Endothelial cell (in vitro differentiated cells): ENCODE data around the gene SRGAP2. TPM values are rescaled to one million over a fixed set of nuclear protein-coding genes. Genes with fewer than 3 reads are reported as not detected.
"Not testable (repeated sequence)": the region's sequence is repeated elsewhere in the genome, so short reads cannot be mapped to it uniquely, and the experiment has no call there.

Experiments
- DNase-seq: peaks from one replicate; pipeline ENCODE4 v3.0.0; 2021; ENCODE audit warnings: low spot score
- H3K27ac Mint-ChIP-seq: one replicate; pipeline ENCODE4 v1.8.0; 2021; ENCODE audit warnings: mixed read lengths, inconsistent platforms; ENCODE audit not compliant: unreplicated experiment
- H3K27me3 Mint-ChIP-seq: one replicate; pipeline ENCODE4 v1.8.0; 2021; ENCODE audit warnings: mild to moderate bottlenecking, moderate library complexity, mixed read lengths, inconsistent platforms; ENCODE audit not compliant: unreplicated experiment
- H3K36me3 Mint-ChIP-seq: one replicate; pipeline ENCODE4 v1.8.0; 2021; ENCODE audit warnings: mild to moderate bottlenecking, low read depth, mixed read lengths, inconsistent platforms; ENCODE audit not compliant: unreplicated experiment
- H3K4me1 Mint-ChIP-seq: one replicate; pipeline ENCODE4 v1.8.0; 2021; ENCODE audit warnings: mild to moderate bottlenecking, mixed read lengths, inconsistent platforms; ENCODE audit not compliant: unreplicated experiment
- H3K4me3 Mint-ChIP-seq: one replicate; pipeline ENCODE4 v1.8.0; 2021; ENCODE audit warnings: mild to moderate bottlenecking, mixed read lengths, inconsistent platforms; ENCODE audit not compliant: unreplicated experiment
- H3K9me3 Mint-ChIP-seq: one replicate; pipeline ENCODE4 v1.8.0; 2021; ENCODE audit warnings: mixed read lengths, inconsistent platforms; ENCODE audit not compliant: unreplicated experiment
- long read RNA-seq: library from polyadenylated mRNA; unstranded; transcript quantifications from one replicate; pipeline ENCODE4 v2.0.0, GENCODE V29; 2020; ENCODE audit not compliant: unreplicated experiment
- total RNA-seq: library from RNA; stranded (reverse); fragmentation: NEBNext Ultra II Directional; extraction: Animal tissue kit (Norgen Biotek cat#: 25700); gene quantifications from one replicate; pipeline ENCODE4 v1.2.1, GENCODE V29; 2021; ENCODE audit not compliant: unreplicated experiment

Gene SRGAP2
- total RNA-seq: 218 TPM
- long read RNA-seq, partial matches to known transcripts: 2 of 8 reads
- long read RNA-seq, other reads (novel, unspliced or antisense): 5 of 8 reads

- H3K4me3 Mint-ChIP-seq: peak within 1 kb of the TSS; percentile 85
- DNase-seq: peak; percentile 48
These were observed at the start of gene SRGAP2 for GRCh38 chr1:206203364-206204158. SRGAP2 (plus strand) TSS chr1:206203541; CDS start chr1:206205971, 2,430 bp downstream.

GRCh38 chr1:206167350-206168029, 35.9 kb upstream of the SRGAP2 start:
- not testable (repeated sequence) for H3K27me3 Mint-ChIP-seq, H3K27ac Mint-ChIP-seq, DNase-seq, H3K4me3 Mint-ChIP-seq, H3K9me3 Mint-ChIP-seq, H3K36me3 Mint-ChIP-seq, H3K4me1 Mint-ChIP-seq

More at GRCh38 chr1:206203364-206204158, at the start of gene SRGAP2:
- H3K27ac Mint-ChIP-seq: peak within 1 kb of the TSS; percentile 82
- H3K9me3 Mint-ChIP-seq, H3K4me1 Mint-ChIP-seq, H3K36me3 Mint-ChIP-seq, H3K27me3 Mint-ChIP-seq: not testable (repeated sequence)

- H3K4me1 Mint-ChIP-seq, H3K36me3 Mint-ChIP-seq, H3K4me3 Mint-ChIP-seq, H3K27me3 Mint-ChIP-seq, DNase-seq, H3K27ac Mint-ChIP-seq, H3K9me3 Mint-ChIP-seq: not testable (repeated sequence)
These were observed 33.5 kb upstream of the SRGAP2 start for GRCh38 chr1:206169794-206170193.

- H3K4me3 Mint-ChIP-seq, DNase-seq, H3K27me3 Mint-ChIP-seq, H3K27ac Mint-ChIP-seq, H3K36me3 Mint-ChIP-seq, H3K9me3 Mint-ChIP-seq, H3K4me1 Mint-ChIP-seq: not testable (repeated sequence)
These were observed 30.1 kb upstream of the SRGAP2 start for GRCh38 chr1:206173110-206173719.

GRCh38 chr1:206174182-206174868, 29.0 kb upstream of the SRGAP2 start:
- DNase-seq: peak; percentile 11
- H3K36me3 Mint-ChIP-seq, H3K9me3 Mint-ChIP-seq, H3K27me3 Mint-ChIP-seq, H3K27ac Mint-ChIP-seq, H3K4me3 Mint-ChIP-seq, H3K4me1 Mint-ChIP-seq: not testable (repeated sequence)

- not testable (repeated sequence) for H3K4me3 Mint-ChIP-seq, H3K9me3 Mint-ChIP-seq, DNase-seq, H3K27me3 Mint-ChIP-seq, H3K36me3 Mint-ChIP-seq, H3K4me1 Mint-ChIP-seq, H3K27ac Mint-ChIP-seq
These were observed 27.8 kb upstream of the SRGAP2 start for GRCh38 chr1:206175459-206176113.

- not testable (repeated sequence) for H3K36me3 Mint-ChIP-seq, H3K4me1 Mint-ChIP-seq, H3K4me3 Mint-ChIP-seq, H3K9me3 Mint-ChIP-seq, H3K27me3 Mint-ChIP-seq, DNase-seq, H3K27ac Mint-ChIP-seq
These were observed 27.2 kb upstream of the SRGAP2 start for GRCh38 chr1:206176114-206176502.

GRCh38 chr1:206178061-206178989, 25.0 kb upstream of the SRGAP2 start:
- not testable (repeated sequence) for H3K36me3 Mint-ChIP-seq, DNase-seq, H3K27me3 Mint-ChIP-seq, H3K4me1 Mint-ChIP-seq, H3K27ac Mint-ChIP-seq, H3K4me3 Mint-ChIP-seq, H3K9me3 Mint-ChIP-seq

GRCh38 chr1:206179666-206180065, 23.7 kb upstream of the SRGAP2 start:
- not testable (repeated sequence) for DNase-seq, H3K4me3 Mint-ChIP-seq, H3K27ac Mint-ChIP-seq, H3K4me1 Mint-ChIP-seq, H3K36me3 Mint-ChIP-seq, H3K9me3 Mint-ChIP-seq, H3K27me3 Mint-ChIP-seq

GRCh38 chr1:206182368-206183317, 20.7 kb upstream of the SRGAP2 start:
- H3K27ac Mint-ChIP-seq, DNase-seq, H3K36me3 Mint-ChIP-seq, H3K27me3 Mint-ChIP-seq, H3K4me3 Mint-ChIP-seq, H3K9me3 Mint-ChIP-seq, H3K4me1 Mint-ChIP-seq: not testable (repeated sequence)
